Measurements from ENCODE around the gene SAMM50. TPM values are rescaled to one million over a fixed set of nuclear protein-coding genes. Genes with fewer than 3 reads are reported as not detected.

SAMM50 gene
- total and polyA plus RNA-seq, 10 donors: 17.8 to 35.5 (median 28.0) TPM

GRCh38 chr22:43910178-43910695 lies 45.0 kb upstream of the SAMM50 start:
- Histone ChIP-seq H3K4me1 (no peaks in the 10 kb centered on the region), H3K36me3 (no peaks in the 10 kb centered on the region), H3K4me3 (no peak overlapping the region), H3K27ac (no peak overlapping the region), H3K27me3 (replicated peaks in 1 of 7) (peaks cover 0 to 65% (median 0%) of the 10 kb centered on the region in 7 donors), H3K9me3 (no peaks in the 10 kb centered on the region)
- no peak for DNase-seq
- intact Hi-C loops (cut with DNase I; ENCODE audit: low total_unique reads): no loop called here
- TF ChIP-seq POLR2A (IDR thresholded peaks at IDR 0.05) (no peak), POLR2AphosphoS5 (IDR thresholded peaks at IDR 0.05) (no peak)
- TF ChIP-seq, protein P1, sequence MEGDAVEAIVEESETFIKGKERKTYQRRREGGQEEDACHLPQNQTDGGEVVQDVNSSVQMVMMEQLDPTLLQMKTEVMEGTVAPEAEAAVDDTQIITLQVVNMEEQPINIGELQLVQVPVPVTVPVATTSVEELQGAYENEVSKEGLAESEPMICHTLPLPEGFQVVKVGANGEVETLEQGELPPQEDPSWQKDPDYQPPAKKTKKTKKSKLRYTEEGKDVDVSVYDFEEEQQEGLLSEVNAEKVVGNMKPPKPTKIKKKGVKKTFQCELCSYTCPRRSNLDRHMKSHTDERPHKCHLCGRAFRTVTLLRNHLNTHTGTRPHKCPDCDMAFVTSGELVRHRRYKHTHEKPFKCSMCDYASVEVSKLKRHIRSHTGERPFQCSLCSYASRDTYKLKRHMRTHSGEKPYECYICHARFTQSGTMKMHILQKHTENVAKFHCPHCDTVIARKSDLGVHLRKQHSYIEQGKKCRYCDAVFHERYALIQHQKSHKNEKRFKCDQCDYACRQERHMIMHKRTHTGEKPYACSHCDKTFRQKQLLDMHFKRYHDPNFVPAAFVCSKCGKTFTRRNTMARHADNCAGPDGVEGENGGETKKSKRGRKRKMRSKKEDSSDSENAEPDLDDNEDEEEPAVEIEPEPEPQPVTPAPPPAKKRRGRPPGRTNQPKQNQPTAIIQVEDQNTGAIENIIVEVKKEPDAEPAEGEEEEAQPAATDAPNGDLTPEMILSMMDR (IDR thresholded peaks at IDR 0.05 in 8 of 11, conservative IDR thresholded peaks at IDR 0.05 in 3 of 11): no peak
- 56 to 77% (median 66%) methylated on average over 6 of the region's 6 CpGs for WGBS, 5 donors

DNA sequence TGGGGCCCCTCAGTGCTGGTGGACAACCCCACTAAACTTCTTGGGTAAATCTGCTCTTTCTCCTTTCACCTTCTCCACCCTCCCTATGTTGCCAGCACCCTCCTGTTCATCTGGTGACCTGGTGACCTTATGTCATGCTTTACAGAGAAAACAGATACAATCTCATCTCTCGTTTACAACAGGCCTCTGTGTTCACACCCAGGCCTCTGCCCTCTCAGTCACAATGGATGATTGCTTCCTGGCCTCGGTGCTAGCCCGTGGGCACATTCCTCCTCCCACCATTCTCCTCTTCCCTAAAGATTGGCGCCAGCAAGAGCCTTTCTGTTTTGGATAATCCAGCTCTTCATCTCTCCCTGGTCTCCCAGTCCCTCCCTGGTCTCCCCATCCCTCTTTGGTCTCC lies 43.9 kb upstream of the SAMM50 start:
- intact Hi-C loops (cut with DNase I; ENCODE audit: low total_unique reads): no loop called here
- 21 to 33% (median 23%) methylated on average over 4 of the region's 4 CpGs for WGBS, 5 donors
- TF ChIP-seq POLR2AphosphoS5 (IDR thresholded peaks at IDR 0.05): no peak
- TF ChIP-seq, protein P1 (IDR thresholded peaks at IDR 0.05 in 8 of 11, conservative IDR thresholded peaks at IDR 0.05 in 3 of 11): no peak
- TF ChIP-seq POLR2A (IDR thresholded peaks at IDR 0.05): no peak
- no peak overlapping the region for H3K4me3 ChIP-seq
- H3K36me3 ChIP-seq: no peaks in the 10 kb centered on the region
- no peak overlapping the region for H3K27ac ChIP-seq
- peaks cover 0 to 66% (median 0%) of the 10 kb centered on the region in 7 donors for H3K27me3 ChIP-seq (replicated peaks in 1 of 7)
- no peaks in the 10 kb centered on the region for H3K4me1 ChIP-seq
- no peaks in the 10 kb centered on the region for H3K9me3 ChIP-seq
- no peak for DNase-seq

DNA sequence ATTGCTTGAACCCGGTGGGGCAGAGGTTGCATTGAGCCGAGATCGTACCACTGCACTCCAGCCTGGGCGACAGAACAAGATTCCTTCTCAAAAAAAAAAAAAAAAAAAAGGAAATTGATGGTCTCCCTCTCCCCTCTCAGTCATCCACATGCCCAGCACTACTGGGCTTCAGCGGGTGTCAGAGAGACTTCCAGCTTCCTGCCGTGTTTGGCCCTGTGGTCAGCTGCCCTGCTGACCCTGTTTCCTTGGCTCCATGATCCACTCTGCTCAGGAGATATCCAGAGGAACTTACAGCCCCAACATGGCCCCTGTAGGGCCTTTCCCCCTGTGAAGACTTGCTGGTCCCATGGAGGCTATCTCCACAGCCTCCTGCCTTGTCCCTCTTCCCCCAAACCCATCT lies 37.7 kb upstream of the SAMM50 start:
- intact Hi-C loops (cut with DNase I; ENCODE audit: low total_unique reads): no loop called here

More for the DNA sequence above, 37.7 kb upstream of the SAMM50 start:
- Histone ChIP-seq H3K27ac (no peak overlapping the region), H3K4me1 (peaks cover 0 to 2% (median 0%) of the 10 kb centered on the region in 6 donors), H3K36me3 (no peaks in the 10 kb centered on the region), H3K27me3 (replicated peaks in 1 of 7) (peaks cover 0 to 90% (median 3%) of the 10 kb centered on the region in 7 donors), H3K4me3 (no peak overlapping the region), H3K9me3 (no peaks in the 10 kb centered on the region)
- TF ChIP-seq POLR2A (IDR thresholded peaks at IDR 0.05) (no peak), POLR2AphosphoS5 (IDR thresholded peaks at IDR 0.05) (no peak)
- TF ChIP-seq, protein P1 (IDR thresholded peaks at IDR 0.05 in 8 of 11, conservative IDR thresholded peaks at IDR 0.05 in 3 of 11): no peak
- WGBS, 5 donors: 57 to 79% (median 76%) methylated on average over 6 of the region's 6 CpGs
- no peak for DNase-seq
